ENCODE results near the gene CFAP300.
A peak's percentile ranks its signal among the peaks of the same experiment; 100 is the strongest.

The CFAP300 gene

DNA sequence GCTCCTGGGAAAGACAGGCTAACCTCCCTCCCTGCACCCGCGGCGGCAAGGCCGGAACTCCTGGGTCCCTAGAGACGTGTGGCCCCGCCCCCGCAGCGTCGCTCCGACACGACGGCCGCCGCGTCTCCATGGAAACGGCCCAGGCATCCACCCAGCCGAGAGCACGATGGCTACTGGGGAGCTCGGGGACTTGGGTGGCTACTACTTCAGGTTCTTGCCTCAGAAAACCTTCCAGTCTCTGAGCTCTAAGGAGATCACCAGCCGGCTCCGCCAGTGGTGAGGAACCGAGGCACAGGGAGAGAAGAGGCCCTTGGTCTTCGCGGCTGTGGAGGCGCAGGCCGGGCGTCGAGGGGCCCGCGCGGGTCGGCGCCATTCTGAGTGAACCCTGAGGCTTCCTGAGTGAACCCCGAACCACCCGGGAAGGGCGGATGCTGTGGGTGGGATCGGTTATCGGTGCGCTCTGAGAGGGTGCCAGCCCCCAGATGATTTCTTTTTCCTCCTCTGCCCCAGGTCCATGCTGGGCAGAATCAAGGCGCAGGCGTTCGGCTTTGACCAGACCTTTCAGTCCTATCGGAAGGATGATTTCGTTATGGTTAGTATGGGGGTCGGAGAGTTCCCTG is at the start of gene CFAP300:
Gene CFAP300, plus strand, starts transcription at position 133 of the 620 bp plus-strand sequence. Its CDS starts 34 bp downstream, at position 167.
- peak; percentile 67 for DNase-seq

GRCh38 chr11:102001657-102002338 is 45.4 kb upstream of the CFAP300 start:
- no peak for DNase-seq

DNA sequence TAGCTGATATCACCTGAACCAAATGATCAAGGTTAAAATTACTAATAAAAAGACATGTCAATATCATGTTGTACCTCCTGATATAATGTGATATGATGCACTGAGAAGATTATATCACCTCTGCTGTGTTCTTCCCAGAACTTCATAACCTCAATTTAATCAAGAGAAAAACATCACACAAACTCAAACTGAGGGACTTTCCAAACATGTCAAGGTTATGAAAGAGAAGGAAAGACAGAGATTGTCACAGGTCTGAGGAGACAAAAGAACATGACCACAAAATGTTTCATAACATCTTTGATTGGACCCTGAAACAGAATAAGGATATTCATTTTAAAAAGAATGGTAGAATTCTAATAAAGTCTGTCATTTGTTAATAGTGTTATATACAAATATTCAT is 43.0 kb upstream of the CFAP300 start:
- no peak for DNase-seq

GRCh38 chr11:102005306-102005705 is 41.9 kb upstream of the CFAP300 start:
- no peak for DNase-seq

- DNase-seq: no peak
These were observed 40.2 kb upstream of the CFAP300 start for GRCh38 chr11:102006835-102007566.

DNA sequence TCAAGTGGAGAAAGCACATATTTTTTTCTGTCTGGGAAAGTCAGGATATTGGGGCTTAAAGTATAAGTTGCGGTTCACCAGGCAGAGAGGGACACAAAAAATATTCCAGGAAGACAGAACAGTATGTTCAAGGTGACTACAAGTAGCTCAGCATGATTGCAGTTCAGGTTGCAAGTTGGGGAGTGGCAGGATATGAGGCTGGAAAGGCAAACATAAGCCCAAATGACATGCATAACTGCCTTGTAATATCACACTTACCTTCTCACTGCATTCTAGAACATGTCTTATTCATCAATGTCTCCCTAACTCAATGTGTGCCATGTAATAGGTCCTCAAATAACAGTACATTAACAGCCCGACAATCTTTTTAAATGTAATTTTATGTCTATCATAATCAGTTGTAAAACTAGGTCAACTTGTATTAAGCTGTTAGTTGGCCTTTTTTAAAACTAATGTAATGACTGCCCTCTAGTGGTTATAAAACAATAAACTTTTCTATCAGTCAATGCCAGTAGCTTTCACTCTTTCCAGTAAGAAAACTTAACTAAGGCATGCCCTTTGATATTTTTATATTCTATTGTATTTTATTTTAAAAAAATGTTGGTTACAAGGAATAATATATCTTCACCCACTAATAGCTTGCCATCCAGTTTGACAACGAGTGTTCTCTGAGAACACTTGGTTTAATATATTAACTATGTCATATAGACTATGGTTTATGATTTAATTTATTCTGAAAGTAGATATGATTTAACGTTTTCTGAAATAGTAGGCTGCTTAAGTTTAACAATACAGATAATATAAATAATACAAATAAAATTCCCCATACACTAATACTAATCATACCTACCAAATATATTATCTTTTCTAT is 39.4 kb upstream of the CFAP300 start:
- DNase-seq: no peak

DNA sequence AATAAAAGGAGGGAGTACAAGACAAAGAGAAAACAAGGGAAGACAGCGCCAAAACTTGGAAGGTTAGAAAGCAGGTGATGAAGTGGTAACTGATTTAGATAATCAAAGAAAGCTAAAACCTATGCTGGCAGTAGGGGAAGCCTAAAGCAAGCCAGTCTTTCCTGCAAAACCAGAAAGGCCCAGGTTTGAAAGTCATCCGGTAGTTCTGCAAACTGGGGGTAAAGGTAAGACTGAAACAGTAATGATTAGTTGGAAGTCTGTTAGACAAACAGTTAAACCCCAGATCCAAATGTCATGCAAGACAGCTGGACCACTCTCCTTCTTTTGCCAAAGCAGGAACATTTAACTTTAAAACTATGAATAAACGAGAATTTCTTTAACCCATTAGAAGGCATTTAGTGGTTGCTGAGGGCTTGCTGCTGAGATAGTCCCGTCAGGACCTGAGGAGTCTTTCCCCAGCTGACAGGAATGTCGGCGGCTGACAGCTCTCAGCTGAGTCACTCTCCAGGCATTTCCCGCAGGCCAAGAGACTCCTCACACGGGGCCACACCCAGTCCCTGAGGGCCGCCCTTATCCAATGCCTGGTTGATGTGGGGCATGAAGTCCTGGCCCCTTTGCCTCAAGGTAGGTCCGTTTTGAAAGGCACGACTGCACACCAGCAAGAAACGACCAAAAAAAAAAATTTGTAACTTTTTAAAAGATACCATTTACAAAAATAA is 36.3 kb upstream of the CFAP300 start:
- peak; percentile 99 for DNase-seq

- DNase-seq: peak; percentile 83
These were observed 34.3 kb upstream of the CFAP300 start for GRCh38 chr11:102012946-102013345.

DNA sequence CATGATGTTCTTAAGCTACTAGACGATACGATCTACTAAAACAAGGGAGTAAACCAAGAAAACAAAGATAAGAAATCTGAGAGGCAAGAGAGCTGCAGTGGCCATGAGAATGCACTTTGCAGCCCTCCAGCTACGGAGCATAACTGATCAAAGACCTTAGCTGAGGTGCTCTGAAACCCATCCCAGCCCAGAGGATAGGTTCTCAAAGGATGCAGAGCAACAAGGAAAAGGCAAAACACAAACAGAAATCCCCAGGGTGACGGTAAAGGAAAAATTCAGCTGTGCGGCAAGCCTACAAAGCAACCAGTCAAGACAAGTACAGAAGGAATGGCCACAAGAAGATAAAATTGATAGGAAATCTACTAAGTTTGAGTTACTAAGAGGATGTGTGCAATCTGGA is 32.5 kb upstream of the CFAP300 start:
- peak; percentile 85 for DNase-seq

DNA sequence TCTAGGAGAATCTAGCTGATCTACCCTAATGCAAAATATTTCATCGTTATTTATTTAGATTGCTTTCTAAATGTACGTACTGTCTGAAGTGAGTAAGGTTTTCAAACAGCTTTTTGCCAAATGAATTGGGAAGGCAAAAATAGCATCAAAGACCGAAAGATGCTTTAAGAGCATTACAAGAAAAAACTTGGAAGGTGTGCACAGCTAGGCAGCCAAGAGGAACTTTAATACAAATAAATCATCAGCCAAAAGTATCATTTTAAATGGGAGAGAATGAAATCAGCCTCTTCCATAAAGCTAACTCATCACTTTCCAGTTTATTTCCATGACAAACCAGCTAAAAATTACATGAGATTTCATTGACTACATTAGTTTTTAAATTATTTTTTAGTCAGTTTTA is 30.2 kb upstream of the CFAP300 start:
- no peak for DNase-seq

DNA sequence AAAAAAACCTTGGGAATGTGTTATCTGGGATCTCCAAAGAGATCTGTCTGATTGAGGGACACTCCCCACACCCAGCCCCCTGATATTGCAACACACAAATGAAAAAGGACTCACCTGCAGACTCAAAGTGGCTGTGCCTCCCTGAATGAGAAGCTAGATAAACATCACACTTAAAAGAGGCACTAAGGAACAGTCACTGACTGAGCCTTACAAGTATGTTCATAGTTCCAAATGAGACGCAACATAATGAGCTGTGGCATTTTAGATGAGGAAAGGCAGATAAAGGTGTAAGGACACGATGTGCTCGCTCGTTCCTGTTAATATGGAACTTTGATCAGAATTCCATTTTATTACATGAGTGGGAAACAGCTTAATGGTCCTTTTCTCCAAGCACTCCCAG is 21.0 kb upstream of the CFAP300 start:
- DNase-seq: peak; percentile 73

DNA sequence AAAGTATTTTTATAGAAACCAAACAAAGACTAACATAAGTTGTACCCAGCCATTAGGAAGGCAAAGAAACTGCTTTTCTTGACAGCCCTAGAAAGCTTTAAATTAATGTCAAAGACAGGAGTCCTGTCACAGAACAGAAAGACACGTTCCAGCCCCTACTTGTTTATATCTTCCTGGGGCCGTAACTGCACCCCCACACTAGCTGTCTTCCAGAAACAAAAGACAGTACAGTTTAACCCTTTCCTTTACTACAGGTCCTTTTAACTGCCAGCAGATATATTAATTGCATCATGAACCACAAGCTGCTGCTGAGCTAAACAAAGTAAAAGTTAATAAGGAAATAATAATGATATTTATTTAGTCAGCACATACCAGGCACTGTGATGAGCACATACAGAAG is 20.3 kb upstream of the CFAP300 start:
- no peak for DNase-seq

GRCh38 chr11:102036757-102037156 is 10.5 kb upstream of the CFAP300 start:
- DNase-seq: no peak

DNA sequence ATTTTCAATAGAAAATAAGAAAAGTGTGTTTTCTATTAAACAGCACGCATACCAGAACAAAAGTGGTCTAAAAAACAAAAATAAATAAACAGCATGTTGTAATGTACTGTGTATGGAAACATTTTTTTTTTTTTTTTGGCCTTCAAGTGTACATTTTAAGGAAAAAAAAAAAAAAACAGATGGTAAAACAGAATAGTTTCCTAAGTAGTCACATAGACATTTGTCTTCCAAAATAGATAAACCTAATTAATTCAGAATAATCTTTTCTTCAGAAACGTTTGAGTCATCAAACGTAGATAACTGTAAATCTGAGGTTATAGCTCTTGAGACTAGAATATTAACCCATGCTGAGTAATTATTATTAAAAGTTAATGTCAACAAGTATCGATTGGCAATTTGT is 396 bp upstream of the CFAP300 start:
- no peak for DNase-seq

DNA sequence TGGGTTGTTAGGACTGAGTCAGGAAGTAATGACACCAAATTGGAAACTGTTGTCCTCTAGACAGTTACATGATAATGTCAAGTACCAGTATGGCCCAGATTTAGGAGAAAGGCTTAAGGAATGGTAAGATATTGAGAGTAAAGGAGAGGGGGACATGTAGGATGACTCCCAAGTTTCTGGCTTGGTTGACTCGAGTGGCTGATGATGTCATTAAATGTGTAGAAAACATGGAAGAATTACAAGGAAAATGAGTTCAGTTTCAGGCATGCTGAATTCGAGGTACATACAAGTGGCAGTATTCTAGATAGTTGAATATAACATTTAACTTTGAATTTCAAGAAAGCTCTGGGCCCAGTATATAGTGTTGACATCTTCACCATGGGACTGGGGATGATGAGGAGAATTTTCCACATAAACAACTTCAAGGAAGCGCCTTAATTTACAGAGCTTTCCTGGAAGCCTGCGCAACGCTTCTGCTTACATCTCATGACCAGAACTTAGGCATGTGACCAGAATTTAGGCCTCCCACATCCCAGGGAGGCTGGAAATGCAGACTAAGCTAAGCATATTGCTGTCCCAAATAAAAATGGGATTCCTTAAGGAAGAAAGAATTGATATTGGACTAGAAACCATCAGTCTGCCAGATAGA is 3.8 kb downstream of the CFAP300 start:
- DNase-seq: no peak

GRCh38 chr11:102061276-102061675 is 14.0 kb downstream of the CFAP300 start:
- no peak for DNase-seq

- no peak for DNase-seq
These were observed 14.9 kb downstream of the CFAP300 start for GRCh38 chr11:102062106-102062505.

- DNase-seq: no peak
These were observed 17.1 kb downstream of the CFAP300 start for GRCh38 chr11:102064316-102064715.

DNA sequence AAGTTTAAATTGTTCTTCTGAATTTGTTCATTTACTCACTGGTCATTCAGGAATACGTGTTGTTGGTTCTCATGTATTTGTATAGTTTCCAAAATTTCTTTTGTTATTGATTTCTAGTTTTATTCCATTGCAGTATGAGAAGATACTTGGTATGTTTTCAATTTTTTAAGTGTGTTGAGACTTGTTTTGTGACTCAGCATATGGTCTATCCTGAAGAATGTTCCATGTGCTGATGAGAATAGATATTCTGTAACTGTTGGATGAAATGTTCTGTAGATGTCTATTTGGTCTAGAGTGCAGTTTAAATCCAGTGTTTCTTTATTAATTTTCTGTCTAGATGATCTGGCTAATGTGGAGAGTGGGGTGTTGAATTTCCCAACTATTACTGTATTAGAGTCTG is 23.5 kb downstream of the CFAP300 start:
- DNase-seq: no peak

- DNase-seq: no peak
These were observed 24.5 kb downstream of the CFAP300 start for GRCh38 chr11:102071497-102072472.

GRCh38 chr11:102073253-102073652 is 26.0 kb downstream of the CFAP300 start:
- DNase-seq: no peak
